ENCODE results near the gene PHF11.
"Not testable (repeated sequence)": the region's sequence is repeated elsewhere in the genome, so short reads cannot be mapped to it uniquely, and the experiment has no call there.

PHF11 gene

GRCh38 chr13:49496837-49497236, 1.1 kb downstream of the PHF11 start:
- H3K9me3 ChIP-seq (ENCODE audit: control insufficient read depth in 5 of 5, low read length in 5 of 5); H3K36me3 ChIP-seq (ENCODE audit: control insufficient read depth in 5 of 5, insufficient read depth in 5 of 5, low read length in 5 of 5); H3K27me3 ChIP-seq (ENCODE audit: control insufficient read depth in 5 of 5, insufficient read depth in 4 of 5, low read length in 5 of 5); H3K9ac ChIP-seq (ENCODE audit: low read length in 5 of 5): not testable (repeated sequence)
- H3K4me3 ChIP-seq (ENCODE audit: low read depth in 1 of 5, low read length in 5 of 5), result peak overlapping the region in 3 of 5 donors; percentile 74 to 80 (median 75)
- peaks cover 0 to 12% (median 9%) of the 10 kb centered on the region in 5 donors for H3K4me1 ChIP-seq (ENCODE audit: control insufficient read depth in 5 of 5, insufficient read depth in 5 of 5, low read length in 5 of 5)
- H3K27ac ChIP-seq (ENCODE audit: low read depth, low read length), result peak overlapping the region; percentile 90

- Histone ChIP-seq H3K27ac (ENCODE audit: low read depth, low read length) (no peak overlapping the region), H3K4me1 (ENCODE audit: control insufficient read depth in 5 of 5, insufficient read depth in 5 of 5, low read length in 5 of 5) (peaks cover 0 to 12% (median 9%) of the 10 kb centered on the region in 5 donors), H3K9ac (ENCODE audit: low read length in 5 of 5) (no peak overlapping the region), H3K36me3 (ENCODE audit: control insufficient read depth in 5 of 5, insufficient read depth in 5 of 5, low read length in 5 of 5) (peaks cover 0 to 8% (median 2%) of the 10 kb centered on the region in 5 donors), H3K9me3 (ENCODE audit: control insufficient read depth in 5 of 5, low read length in 5 of 5) (no peaks in the 10 kb centered on the region), H3K27me3 (ENCODE audit: control insufficient read depth in 5 of 5, insufficient read depth in 4 of 5, low read length in 5 of 5) (no peaks in the 10 kb centered on the region), H3K4me3 (ENCODE audit: low read depth in 1 of 5, low read length in 5 of 5) (no peak overlapping the region)
These were observed 1.5 kb downstream of the PHF11 start for GRCh38 chr13:49497272-49497671.

DNA sequence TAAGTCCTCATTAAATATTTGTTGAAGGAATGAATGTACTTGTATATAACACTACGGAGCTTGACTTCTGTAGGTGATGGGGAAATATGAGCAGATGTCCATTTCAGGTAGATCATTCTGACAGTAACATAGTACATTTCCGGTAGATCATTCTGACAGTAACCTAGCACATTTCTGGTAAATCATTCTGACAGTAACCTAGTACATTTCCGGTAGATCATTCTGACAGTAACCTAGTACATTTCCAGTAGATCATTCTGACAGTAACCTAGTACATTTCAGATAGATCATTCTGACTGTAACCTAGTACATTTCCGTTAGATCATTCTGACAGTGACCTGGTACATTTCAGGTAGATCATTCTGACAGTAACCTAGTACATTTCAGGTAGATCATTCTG, 2.5 kb downstream of the PHF11 start:
- H3K27ac ChIP-seq (ENCODE audit: low read depth, low read length), result no peak overlapping the region
- no peak overlapping the region for H3K9ac ChIP-seq (ENCODE audit: low read length in 5 of 5)
- no peaks in the 10 kb centered on the region for H3K27me3 ChIP-seq (ENCODE audit: control insufficient read depth in 5 of 5, insufficient read depth in 4 of 5, low read length in 5 of 5)
- H3K36me3 ChIP-seq (ENCODE audit: control insufficient read depth in 5 of 5, insufficient read depth in 5 of 5, low read length in 5 of 5), result peaks cover 0 to 8% (median 2%) of the 10 kb centered on the region in 5 donors
- peaks cover 0 to 21% (median 13%) of the 10 kb centered on the region in 5 donors for H3K4me1 ChIP-seq (ENCODE audit: control insufficient read depth in 5 of 5, insufficient read depth in 5 of 5, low read length in 5 of 5)
- H3K4me3 ChIP-seq (ENCODE audit: low read depth in 1 of 5, low read length in 5 of 5), result no peak overlapping the region
- no peaks in the 10 kb centered on the region for H3K9me3 ChIP-seq (ENCODE audit: control insufficient read depth in 5 of 5, low read length in 5 of 5)

GRCh38 chr13:49499889-49500660, 4.3 kb downstream of the PHF11 start:
- Histone ChIP-seq H3K4me3 (ENCODE audit: low read depth in 1 of 5, low read length in 5 of 5) (no peak overlapping the region), H3K36me3 (ENCODE audit: control insufficient read depth in 5 of 5, insufficient read depth in 5 of 5, low read length in 5 of 5) (peaks cover 0 to 8% (median 2%) of the 10 kb centered on the region in 5 donors), H3K27ac (ENCODE audit: low read depth, low read length) (no peak overlapping the region)

DNA sequence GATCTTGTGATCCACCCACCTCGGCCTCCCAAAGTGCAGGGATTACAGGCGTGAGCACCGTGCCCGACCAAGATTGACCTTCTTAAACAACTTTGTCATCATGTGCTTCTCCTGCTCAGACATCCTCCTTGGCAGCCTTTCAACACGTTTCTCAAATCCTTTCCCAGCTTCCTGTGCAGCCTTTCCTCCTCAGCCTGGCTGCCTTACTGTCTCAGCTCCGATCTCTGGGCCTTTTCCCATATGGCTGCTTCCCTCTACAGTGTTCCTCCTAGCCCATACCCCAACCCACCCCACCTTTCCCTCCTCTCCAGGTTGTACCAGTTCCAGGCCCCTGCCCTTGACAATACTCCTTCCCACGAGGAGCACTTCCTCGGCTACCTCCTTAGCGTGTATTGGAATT, 7.2 kb downstream of the PHF11 start:
- Histone ChIP-seq H3K4me1 (ENCODE audit: control insufficient read depth in 5 of 5, insufficient read depth in 5 of 5, low read length in 5 of 5) (peaks cover 0 to 12% (median 7%) of the 10 kb centered on the region in 5 donors), H3K9ac (ENCODE audit: low read length in 5 of 5) (peak overlapping the region in 2 of 5 donors; percentile 14 to 43), H3K4me3 (ENCODE audit: low read depth in 1 of 5, low read length in 5 of 5) (peak overlapping the region in 2 of 5 donors; percentile 27 to 40), H3K36me3 (ENCODE audit: control insufficient read depth in 5 of 5, insufficient read depth in 5 of 5, low read length in 5 of 5) (peaks cover 0 to 8% (median 5%) of the 10 kb centered on the region in 5 donors), H3K27ac (ENCODE audit: low read depth, low read length) (no peak overlapping the region), H3K27me3 (ENCODE audit: control insufficient read depth in 5 of 5, insufficient read depth in 4 of 5, low read length in 5 of 5) (no peaks in the 10 kb centered on the region), H3K9me3 (ENCODE audit: control insufficient read depth in 5 of 5, low read length in 5 of 5) (no peaks in the 10 kb centered on the region)

More at GRCh38 chr13:49499889-49500660, 4.3 kb downstream of the PHF11 start:
- Histone ChIP-seq H3K4me1 (ENCODE audit: control insufficient read depth in 5 of 5, insufficient read depth in 5 of 5, low read length in 5 of 5) (peaks cover 0 to 22% (median 10%) of the 10 kb centered on the region in 5 donors), H3K9me3 (ENCODE audit: control insufficient read depth in 5 of 5, low read length in 5 of 5) (no peaks in the 10 kb centered on the region), H3K9ac (ENCODE audit: low read length in 5 of 5) (no peak overlapping the region), H3K27me3 (ENCODE audit: control insufficient read depth in 5 of 5, insufficient read depth in 4 of 5, low read length in 5 of 5) (no peaks in the 10 kb centered on the region)

GRCh38 chr13:49503951-49504350, 8.2 kb downstream of the PHF11 start:
- no peaks in the 10 kb centered on the region for H3K27me3 ChIP-seq (ENCODE audit: control insufficient read depth in 5 of 5, insufficient read depth in 4 of 5, low read length in 5 of 5)
- no peak overlapping the region for H3K27ac ChIP-seq (ENCODE audit: low read depth, low read length)
- no peaks in the 10 kb centered on the region for H3K9me3 ChIP-seq (ENCODE audit: control insufficient read depth in 5 of 5, low read length in 5 of 5)
- H3K4me1 ChIP-seq (ENCODE audit: control insufficient read depth in 5 of 5, insufficient read depth in 5 of 5, low read length in 5 of 5), result peaks cover 0 to 12% (median 7%) of the 10 kb centered on the region in 5 donors
- H3K9ac ChIP-seq (ENCODE audit: low read length in 5 of 5), result no peak overlapping the region
- peaks cover 0 to 8% (median under 1%) of the 10 kb centered on the region in 5 donors for H3K36me3 ChIP-seq (ENCODE audit: control insufficient read depth in 5 of 5, insufficient read depth in 5 of 5, low read length in 5 of 5)
- no peak overlapping the region for H3K4me3 ChIP-seq (ENCODE audit: low read depth in 1 of 5, low read length in 5 of 5)

GRCh38 chr13:49512578-49512977, 16.8 kb downstream of the PHF11 start:
- Histone ChIP-seq H3K9me3 (ENCODE audit: control insufficient read depth in 5 of 5, low read length in 5 of 5) (no peaks in the 10 kb centered on the region), H3K27me3 (ENCODE audit: control insufficient read depth in 5 of 5, insufficient read depth in 4 of 5, low read length in 5 of 5) (no peaks in the 10 kb centered on the region), H3K27ac (ENCODE audit: low read depth, low read length) (no peak overlapping the region), H3K4me3 (ENCODE audit: low read depth in 1 of 5, low read length in 5 of 5) (no peak overlapping the region), H3K9ac (ENCODE audit: low read length in 5 of 5) (no peak overlapping the region), H3K4me1 (ENCODE audit: control insufficient read depth in 5 of 5, insufficient read depth in 5 of 5, low read length in 5 of 5) (no peaks in the 10 kb centered on the region), H3K36me3 (ENCODE audit: control insufficient read depth in 5 of 5, insufficient read depth in 5 of 5, low read length in 5 of 5) (peaks cover 15 to 51% (median 30%) of the 10 kb centered on the region in 5 donors)

- H3K4me1 ChIP-seq (ENCODE audit: control insufficient read depth in 5 of 5, insufficient read depth in 5 of 5, low read length in 5 of 5), result no peaks in the 10 kb centered on the region
- no peaks in the 10 kb centered on the region for H3K27me3 ChIP-seq (ENCODE audit: control insufficient read depth in 5 of 5, insufficient read depth in 4 of 5, low read length in 5 of 5)
- no peaks in the 10 kb centered on the region for H3K9me3 ChIP-seq (ENCODE audit: control insufficient read depth in 5 of 5, low read length in 5 of 5)
- H3K4me3 ChIP-seq (ENCODE audit: low read depth in 1 of 5, low read length in 5 of 5), result no peak overlapping the region
- H3K36me3 ChIP-seq (ENCODE audit: control insufficient read depth in 5 of 5, insufficient read depth in 5 of 5, low read length in 5 of 5), result peaks cover 22 to 68% (median 44%) of the 10 kb centered on the region in 5 donors
- H3K27ac ChIP-seq (ENCODE audit: low read depth, low read length), result no peak overlapping the region
- no peak overlapping the region for H3K9ac ChIP-seq (ENCODE audit: low read length in 5 of 5)
These were observed 20.7 kb downstream of the PHF11 start for GRCh38 chr13:49516467-49516866.

GRCh38 chr13:49517461-49517860, 21.7 kb downstream of the PHF11 start:
- no peak overlapping the region for H3K4me3 ChIP-seq (ENCODE audit: low read depth in 1 of 5, low read length in 5 of 5)
- no peaks in the 10 kb centered on the region for H3K9me3 ChIP-seq (ENCODE audit: control insufficient read depth in 5 of 5, low read length in 5 of 5)
- no peaks in the 10 kb centered on the region for H3K27me3 ChIP-seq (ENCODE audit: control insufficient read depth in 5 of 5, insufficient read depth in 4 of 5, low read length in 5 of 5)
- H3K27ac ChIP-seq (ENCODE audit: low read depth, low read length), result no peak overlapping the region
- no peaks in the 10 kb centered on the region for H3K4me1 ChIP-seq (ENCODE audit: control insufficient read depth in 5 of 5, insufficient read depth in 5 of 5, low read length in 5 of 5)
- peak overlapping the region in 1 of 5 donors; percentile 24 for H3K9ac ChIP-seq (ENCODE audit: low read length in 5 of 5)
- H3K36me3 ChIP-seq (ENCODE audit: control insufficient read depth in 5 of 5, insufficient read depth in 5 of 5, low read length in 5 of 5), result peaks cover 27 to 71% (median 51%) of the 10 kb centered on the region in 5 donors

- Histone ChIP-seq H3K4me3 (ENCODE audit: low read depth in 1 of 5, low read length in 5 of 5) (no peak overlapping the region), H3K27ac (ENCODE audit: low read depth, low read length) (no peak overlapping the region), H3K9ac (ENCODE audit: low read length in 5 of 5) (no peak overlapping the region), H3K9me3 (ENCODE audit: control insufficient read depth in 5 of 5, low read length in 5 of 5) (no peaks in the 10 kb centered on the region), H3K4me1 (ENCODE audit: control insufficient read depth in 5 of 5, insufficient read depth in 5 of 5, low read length in 5 of 5) (no peaks in the 10 kb centered on the region), H3K36me3 (ENCODE audit: control insufficient read depth in 5 of 5, insufficient read depth in 5 of 5, low read length in 5 of 5) (peaks cover 12 to 57% (median 31%) of the 10 kb centered on the region in 5 donors), H3K27me3 (ENCODE audit: control insufficient read depth in 5 of 5, insufficient read depth in 4 of 5, low read length in 5 of 5) (no peaks in the 10 kb centered on the region)
These were observed 25.5 kb downstream of the PHF11 start for GRCh38 chr13:49521224-49521623.

Data from subcutaneous abdominal adipose tissue (tissue), 5 donors.